ENCODE data around the gene FRMD5.
"Not testable (repeated sequence)": the region's sequence is repeated elsewhere in the genome, so short reads cannot be mapped to it uniquely, and the experiment has no call there.

The FRMD5 gene

DNA sequence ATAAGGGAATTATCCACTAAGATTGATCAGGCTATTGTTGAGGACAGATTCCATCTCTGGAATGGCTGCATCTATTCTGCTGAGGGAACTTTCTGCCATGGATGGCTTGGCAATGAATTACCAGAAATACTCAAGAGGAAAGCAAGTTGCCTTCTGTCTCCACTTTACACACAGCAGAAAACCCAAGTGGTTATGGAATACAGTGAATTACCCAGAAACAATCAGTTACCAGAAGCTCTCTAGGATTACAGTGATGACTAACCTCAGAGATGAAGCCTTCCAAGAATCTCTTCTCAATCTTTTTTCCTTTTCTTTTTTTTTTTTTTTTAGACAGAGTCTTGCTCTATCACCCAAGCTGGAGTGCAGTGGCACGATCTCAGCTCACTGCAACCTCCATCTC lies 185.0 kb downstream of the FRMD5 start:
- H3K4me3 ChIP-seq (IDR thresholded peaks at IDR 0.05; ENCODE audit: insufficient read depth, low read depth, low read length), result no peak overlapping the region
- no peak overlapping the region for H2AFZ ChIP-seq (ENCODE audit: low read depth)
- no peak overlapping the region for H3K9ac ChIP-seq
- H3K4me1 ChIP-seq (ENCODE audit: low read depth, poor library complexity, severe bottlenecking), result no peaks in the 10 kb centered on the region
- no peaks in the 10 kb centered on the region for H4K20me1 ChIP-seq (ENCODE audit: insufficient read depth)
- no peaks in the 10 kb centered on the region for H3K79me2 ChIP-seq (ENCODE audit: insufficient read depth, low read depth)
- no peak for TF ChIP-seq CTCF (conservative IDR thresholded peaks at IDR 0.05; ENCODE audit: low read depth, low read length)
- no peak overlapping the region for H3K4me2 ChIP-seq
- H3K27ac ChIP-seq, result no peak overlapping the region
- H3K27me3 ChIP-seq (ENCODE audit: insufficient read depth, low read depth), result no peaks in the 10 kb centered on the region
- no peaks in the 10 kb centered on the region; the same call in 1 of the 2 replicates for H3K36me3 ChIP-seq (ENCODE audit: insufficient read depth)

- Histone ChIP-seq H3K9ac (no peak overlapping the region), H3K36me3 (ENCODE audit: insufficient read depth) (no peaks in the 10 kb centered on the region; the same call in 1 of the 2 replicates), H3K4me1 (ENCODE audit: low read depth, poor library complexity, severe bottlenecking) (no peaks in the 10 kb centered on the region), H3K27me3 (ENCODE audit: insufficient read depth, low read depth) (no peaks in the 10 kb centered on the region), H3K4me3 (IDR thresholded peaks at IDR 0.05; ENCODE audit: insufficient read depth, low read depth, low read length) (no peak overlapping the region), H3K79me2 (ENCODE audit: insufficient read depth, low read depth) (no peaks in the 10 kb centered on the region), H2AFZ (ENCODE audit: low read depth) (no peak overlapping the region), H3K4me2 (no peak overlapping the region), H3K27ac (no peak overlapping the region), H4K20me1 (ENCODE audit: insufficient read depth) (no peaks in the 10 kb centered on the region)
- TF ChIP-seq CTCF (conservative IDR thresholded peaks at IDR 0.05; ENCODE audit: low read depth, low read length), result no peak
Observed at GRCh38 chr15:44009038-44009437, 186.0 kb downstream of the FRMD5 start.

- not testable (repeated sequence) for H3K36me3 ChIP-seq (ENCODE audit: insufficient read depth); H3K27ac ChIP-seq; H3K9ac ChIP-seq; H3K27me3 ChIP-seq (ENCODE audit: insufficient read depth, low read depth); H3K79me2 ChIP-seq (ENCODE audit: insufficient read depth, low read depth); H2AFZ ChIP-seq (ENCODE audit: low read depth); H3K4me1 ChIP-seq (ENCODE audit: low read depth, poor library complexity, severe bottlenecking); H3K4me3 ChIP-seq (IDR thresholded peaks at IDR 0.05; ENCODE audit: insufficient read depth, low read depth, low read length); H3K4me2 ChIP-seq; H4K20me1 ChIP-seq (ENCODE audit: insufficient read depth)
Observed at GRCh38 chr15:44000248-44000647, 194.8 kb downstream of the FRMD5 start.

GRCh38 chr15:43998607-43999006 lies 196.5 kb downstream of the FRMD5 start:
- H3K9ac ChIP-seq, result no peak overlapping the region
- no peak overlapping the region for H3K27ac ChIP-seq
- no peak for TF ChIP-seq CTCF (conservative IDR thresholded peaks at IDR 0.05; ENCODE audit: low read depth, low read length)
- H3K4me2 ChIP-seq, result no peak overlapping the region
- H3K36me3 ChIP-seq (ENCODE audit: insufficient read depth), result no peaks in the 10 kb centered on the region
- H4K20me1 ChIP-seq (ENCODE audit: insufficient read depth), result no peaks in the 10 kb centered on the region
- H3K79me2 ChIP-seq (ENCODE audit: insufficient read depth, low read depth), result no peaks in the 10 kb centered on the region
- H3K4me1 ChIP-seq (ENCODE audit: low read depth, poor library complexity, severe bottlenecking), result no peaks in the 10 kb centered on the region
- H2AFZ ChIP-seq (ENCODE audit: low read depth), result no peak overlapping the region
- H3K27me3 ChIP-seq (ENCODE audit: insufficient read depth, low read depth), result no peaks in the 10 kb centered on the region
- no peak overlapping the region for H3K4me3 ChIP-seq (IDR thresholded peaks at IDR 0.05; ENCODE audit: insufficient read depth, low read depth, low read length)

DNA sequence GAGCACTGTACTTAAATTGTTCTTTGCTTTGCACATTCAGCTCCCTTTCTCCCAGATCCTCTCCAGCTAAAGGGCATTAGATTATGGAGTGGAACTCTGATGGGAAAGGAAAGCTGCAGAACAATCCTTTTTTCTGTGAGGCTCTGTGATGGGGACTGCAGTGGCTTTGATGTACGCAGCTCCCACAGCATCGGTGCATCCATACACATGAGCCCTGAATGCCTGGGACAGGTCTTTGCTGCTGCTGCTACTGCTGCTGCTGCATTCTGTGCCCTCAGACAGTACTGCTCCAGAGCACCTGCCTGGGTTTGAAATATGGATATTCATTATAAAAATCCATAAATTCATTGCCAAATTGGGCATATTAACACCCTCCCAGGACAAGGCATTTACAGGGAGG lies 203.9 kb downstream of the FRMD5 start:
- Histone ChIP-seq H2AFZ (ENCODE audit: low read depth) (no peak overlapping the region), H3K27ac (no peak overlapping the region), H3K4me1 (ENCODE audit: low read depth, poor library complexity, severe bottlenecking) (no peaks in the 10 kb centered on the region), H4K20me1 (ENCODE audit: insufficient read depth) (no peaks in the 10 kb centered on the region), H3K4me3 (IDR thresholded peaks at IDR 0.05; ENCODE audit: insufficient read depth, low read depth, low read length) (no peak overlapping the region), H3K36me3 (ENCODE audit: insufficient read depth) (no peaks in the 10 kb centered on the region), H3K79me2 (ENCODE audit: insufficient read depth, low read depth) (no peaks in the 10 kb centered on the region), H3K27me3 (ENCODE audit: insufficient read depth, low read depth) (no peaks in the 10 kb centered on the region), H3K4me2 (no peak overlapping the region), H3K9ac (no peak overlapping the region)
- TF ChIP-seq CTCF (conservative IDR thresholded peaks at IDR 0.05; ENCODE audit: low read depth, low read length), result no peak
